CD1c-positive myeloid dendritic cell (primary cell): ENCODE results near the gene COL20A1.
"Not testable (repeated sequence)": the region's sequence is repeated elsewhere in the genome, so short reads cannot be mapped to it uniquely, and the experiment has no call there.

Experiments
- DNase-seq: peaks from one replicate; pipeline ENCODE4 v3.0.0-alpha.2; 2016; ENCODE audit errors: extremely low spot score

Gene COL20A1

GRCh38 chr20:63292904-63293303 is at the start of gene COL20A1:
COL20A1 (plus strand) TSS chr20:63293186; CDS start chr20:63295108, 1,922 bp downstream.
- no peak for DNase-seq

- no peak for DNase-seq
Observed at GRCh38 chr20:63243604-63244247, 49.3 kb upstream of the COL20A1 start.

GRCh38 chr20:63244468-63244867 is 48.5 kb upstream of the COL20A1 start:
- no peak for DNase-seq

- no peak for DNase-seq
Observed at GRCh38 chr20:63246490-63247288, 46.3 kb upstream of the COL20A1 start.

GRCh38 chr20:63247671-63248228 is 45.2 kb upstream of the COL20A1 start:
- DNase-seq, result no peak

GRCh38 chr20:63248835-63249591 is 44.0 kb upstream of the COL20A1 start:
- no peak for DNase-seq

- no peak for DNase-seq
Observed at GRCh38 chr20:63249891-63250290, 43.1 kb upstream of the COL20A1 start.

GRCh38 chr20:63251350-63251749 is 41.6 kb upstream of the COL20A1 start:
- not testable (repeated sequence) for DNase-seq

GRCh38 chr20:63252284-63252711 is 40.7 kb upstream of the COL20A1 start:
- no peak for DNase-seq

GRCh38 chr20:63253065-63253437 is 39.9 kb upstream of the COL20A1 start:
- no peak for DNase-seq

GRCh38 chr20:63253438-63254231 is 39.4 kb upstream of the COL20A1 start:
- no peak for DNase-seq

GRCh38 chr20:63254232-63254605 is 38.8 kb upstream of the COL20A1 start, which contains the start of gene NKAIN4:
NKAIN4 (minus strand) TSS chr20:63254463; CDS start chr20:63254450, 13 bp downstream.
- no peak for DNase-seq

- DNase-seq, result no peak
Observed at GRCh38 chr20:63254606-63255384, 38.2 kb upstream of the COL20A1 start.

GRCh38 chr20:63255931-63256704 is 36.9 kb upstream of the COL20A1 start:
- DNase-seq, result no peak

GRCh38 chr20:63256954-63257353 is 36.0 kb upstream of the COL20A1 start:
- no peak for DNase-seq

GRCh38 chr20:63257629-63258028 is 35.4 kb upstream of the COL20A1 start:
- DNase-seq, result no peak

- no peak for DNase-seq
Observed at GRCh38 chr20:63258781-63259180, 34.2 kb upstream of the COL20A1 start.

GRCh38 chr20:63259734-63260460 is 33.1 kb upstream of the COL20A1 start:
- DNase-seq, result no peak

GRCh38 chr20:63260521-63260920 is 32.5 kb upstream of the COL20A1 start:
- no peak for DNase-seq
